NB4 (cell line): Measurements from ENCODE around the gene RNU4-1.
"Not testable (repeated sequence)": the region's sequence is repeated elsewhere in the genome, so short reads cannot be mapped to it uniquely, and the experiment has no call there.

ENCODE experiments used
- DNase-seq: peaks from one replicate; pipeline ENCODE4 v3.0.0; 2010; ENCODE audit warnings: low read depth
- H3K4me3 ChIP-seq: one replicate; pipeline ENCODE4 v1.5.1; 2011; ENCODE audit warnings: mild to moderate bottlenecking, low read depth, low read length, moderate library complexity
- CTCF ChIP-seq: IDR thresholded peaks from one replicate; pipeline ENCODE4 v1.5.1; 2012; ENCODE audit warnings: low read depth, low read length
- MYC ChIP-seq: IDR thresholded peaks from 2 replicates; pipeline ENCODE4 v1.6.1; 2011; ENCODE audit warnings: low read depth, low read length
- POLR2A ChIP-seq: IDR thresholded peaks from 2 replicates; pipeline ENCODE4 v1.6.1; 2011; ENCODE audit warnings: mild to moderate bottlenecking; ENCODE audit not compliant: insufficient read length; ENCODE audit errors: extremely low read depth
- TF ChIP-seq, protein P1 (sequence below): IDR thresholded peaks from 2 replicates; pipeline ENCODE4 v1.6.1; 2011; ENCODE audit warnings: low read depth, low read length

The RNU4-1 gene

GRCh38 chr12:120249266-120249874 is 43.7 kb downstream of the RNU4-1 start:
- no peak overlapping the region for H3K4me3 ChIP-seq
- TF ChIP-seq, protein P1, sequence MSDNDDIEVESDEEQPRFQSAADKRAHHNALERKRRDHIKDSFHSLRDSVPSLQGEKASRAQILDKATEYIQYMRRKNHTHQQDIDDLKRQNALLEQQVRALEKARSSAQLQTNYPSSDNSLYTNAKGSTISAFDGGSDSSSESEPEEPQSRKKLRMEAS: no peak
- TF ChIP-seq CTCF: no peak
- no peak for TF ChIP-seq MYC
- DNase-seq: no peak

- no peak for DNase-seq
- TF ChIP-seq MYC (no peak), POLR2A (no peak), CTCF (no peak)
- TF ChIP-seq, protein P1: no peak
- no peak overlapping the region for H3K4me3 ChIP-seq
Observed at GRCh38 chr12:120247621-120248030, 45.4 kb downstream of the RNU4-1 start.

- no peak for DNase-seq
- no peak for TF ChIP-seq MYC
- TF ChIP-seq, protein P1: no peak
- TF ChIP-seq POLR2A: no peak
- TF ChIP-seq CTCF: no peak
- H3K4me3 ChIP-seq: no peak overlapping the region
Observed at GRCh38 chr12:120247183-120247582, 45.9 kb downstream of the RNU4-1 start.

GRCh38 chr12:120246705-120247104 is 46.3 kb downstream of the RNU4-1 start:
- H3K4me3 ChIP-seq, DNase-seq: not testable (repeated sequence)
